Spleen (tissue), 7 donors: ENCODE measurements around the gene XPC.

Source experiments
- CTCF ChIP-seq, 11 experiments: fragments of 200-600 bp in 7 of 11; fragments of 450-650 bp in 4 of 11; sonication (generic) in 4 of 11; IDR thresholded peaks in 8 of 11; conservative IDR thresholded peaks in 3 of 11; 1 replicate in 7 of 11; 2 replicates in 4 of 11; pipeline versions ENCODE4 v1.4.0 to v1.8.0; 2016 to 2021; ENCODE audit warnings: antibody characterized with exemption in 11 of 11, inconsistent platforms in 4 of 11, mild to moderate bottlenecking in 1 of 11
- POLR2A ChIP-seq, 3 donors: fragments of 450-650 bp; IDR thresholded peaks; one replicate each; pipeline ENCODE4 v1.5.1; 2017; ENCODE audit warnings: antibody characterized with exemption in 3 of 3, mild to moderate bottlenecking in 1 of 3
- donor health status: DM: no; HTN: no; CAD: no; lungs with moderate emphysema.
- donor health status: DM: no; HTN: no; CAD: no.
- donor health status: DM: no; HTN: no; CAD: no.

GRCh38 chr3:14209581-14210289, 31.3 kb upstream of the XPC start:
- TF ChIP-seq CTCF (IDR thresholded peaks at IDR 0.05 in 8 of 11, conservative IDR thresholded peaks at IDR 0.05 in 3 of 11) = no peak
- no peak for TF ChIP-seq POLR2A (IDR thresholded peaks at IDR 0.05)
